GM23338 (cell line): ENCODE measurements around the gene AGXT. TPM values are rescaled to one million over a fixed set of nuclear protein-coding genes. Genes with fewer than 3 reads are reported as not detected.

Source experiments
- ATAC-seq: fragments of 200-7000 bp; cut with Tn5 transposase; 3 replicates; pipeline ENCODE4 v1.9.1; 2020
- DNase-seq: peaks from one replicate; pipeline ENCODE4 v3.0.0-alpha.2; 2015; ENCODE audit warnings: low spot score
- H2AFZ ChIP-seq: fragments of 200-600 bp; sonication (generic); 2 replicates; pipeline ENCODE4 v1.8.0; 2016; ENCODE audit warnings: antibody characterized with exemption, mild to moderate bottlenecking, moderate library complexity
- H3F3A ChIP-seq: fragments of 200-600 bp; sonication (generic); replicated peaks from 2 replicates; pipeline ENCODE4 v1.8.0; 2017; ENCODE audit warnings: antibody characterized with exemption, mixed run types, low read depth
- H3K27ac ChIP-seq: fragments of 200-600 bp; sonication (generic); 2 replicates; pipeline ENCODE4 v1.6.1; 2016; ENCODE audit warnings: low read depth
- H3K27me3 ChIP-seq: fragments of 200-600 bp; sonication (generic); 2 replicates; pipeline ENCODE4 v1.8.0; 2016; ENCODE audit warnings: mild to moderate bottlenecking, mixed run types, moderate library complexity; ENCODE audit not compliant: insufficient read depth
- H3K36me3 ChIP-seq: fragments of 200-600 bp; sonication (generic); 2 replicates; pipeline ENCODE4 v1.8.0; 2016; ENCODE audit warnings: mild to moderate bottlenecking; ENCODE audit not compliant: insufficient read depth
- H3K4me1 ChIP-seq: fragments of 200-600 bp; sonication (generic); 2 replicates; pipeline ENCODE4 v1.8.0; 2016; ENCODE audit warnings: mild to moderate bottlenecking, moderate library complexity; ENCODE audit not compliant: insufficient read depth
- H3K4me2 ChIP-seq: fragments of 200-600 bp; sonication (generic); 2 replicates; pipeline ENCODE4 v1.7.1; 2017; ENCODE audit warnings: mixed run types
- H3K4me3 ChIP-seq: fragments of 200-600 bp; sonication (generic); 2 replicates; pipeline ENCODE4 v1.6.1; 2016; ENCODE audit warnings: mixed run types
- H3K79me2 ChIP-seq: fragments of 200-600 bp; sonication (generic); replicated peaks from 2 replicates; pipeline ENCODE4 v1.8.0; 2017; ENCODE audit warnings: mild to moderate bottlenecking; ENCODE audit not compliant: insufficient read depth
- H3K9me2 ChIP-seq: fragments of 200-600 bp; sonication (generic); 2 replicates; pipeline ENCODE4 v1.8.0; 2017; ENCODE audit not compliant: insufficient read depth
- H4K20me1 ChIP-seq: fragments of 200-600 bp; sonication (generic); replicated peaks from 2 replicates; pipeline ENCODE4 v1.8.0; 2017; ENCODE audit warnings: mild to moderate bottlenecking; ENCODE audit not compliant: insufficient read depth
- H3K27ac Mint-ChIP-seq: 2 replicates; pipeline ENCODE4 v1.8.0; 2020; ENCODE audit warnings: inconsistent platforms, mild to moderate bottlenecking, moderate library complexity, mixed read lengths
- H3K27me3 Mint-ChIP-seq: 3 replicates; pipeline ENCODE4 v1.8.0; 2022; ENCODE audit warnings: low read depth, mild to moderate bottlenecking, moderate library complexity, mixed read lengths, inconsistent platforms; ENCODE audit not compliant: insufficient read depth, poor library complexity
- H3K36me3 Mint-ChIP-seq: 3 replicates; pipeline ENCODE4 v1.8.0; 2021; ENCODE audit warnings: low read depth, mild to moderate bottlenecking, inconsistent platforms, moderate library complexity, mixed read lengths
- H3K4me1 Mint-ChIP-seq: 3 replicates; pipeline ENCODE4 v1.8.0; 2020; ENCODE audit warnings: mild to moderate bottlenecking, inconsistent platforms, mixed read lengths
- H3K4me3 Mint-ChIP-seq: 3 replicates; pipeline ENCODE4 v1.8.0; 2021; ENCODE audit warnings: moderate library complexity, mild to moderate bottlenecking, inconsistent platforms, mixed read lengths
- H3K9me3 Mint-ChIP-seq: 3 replicates; pipeline ENCODE4 v1.8.0; 2020; ENCODE audit warnings: moderate library complexity, mild to moderate bottlenecking, inconsistent platforms, mixed read lengths
- CTCF ChIP-seq, 2 experiments: fragments of 200-600 bp in 1 of 2; sonication (generic) in 1 of 2; conservative IDR thresholded peaks; 2 replicates each; pipeline versions ENCODE4 v1.5.1 to v1.6.1; 2016 to 2017; ENCODE audit warnings: antibody characterized with exemption in 2 of 2, low read depth in 2 of 2, mild to moderate bottlenecking in 2 of 2, moderate library complexity in 1 of 2
- EZH2phosphoT487 ChIP-seq: fragments of 200-600 bp; sonication (generic); IDR thresholded peaks from one replicate; pipeline ENCODE4 v1.8.1; 2018; ENCODE audit warnings: antibody characterized with exemption; ENCODE audit not compliant: unreplicated experiment
- REST ChIP-seq: IDR thresholded peaks from one replicate; pipeline ENCODE4 v1.6.1; 2018; ENCODE audit warnings: antibody characterized with exemption; ENCODE audit not compliant: unreplicated experiment
- ZNF114 ChIP-seq: fragments of 250-450 bp; sonication (Bioruptor Pico); IDR thresholded peaks from 2 replicates; pipeline ENCODE4 v1.5.0; 2020; ENCODE audit warnings: mild to moderate bottlenecking, moderate library complexity
- ZNF331 ChIP-seq: fragments of 250-450 bp; sonication (Bioruptor Pico); IDR thresholded peaks from 2 replicates; pipeline ENCODE4 v1.5.0; 2020; ENCODE audit warnings: low read depth, mild to moderate bottlenecking, moderate library complexity
- polyA plus RNA-seq: library from polyadenylated mRNA; unstranded; fragments of >200 nt; fragmentation: Nextera tagmentation; extraction: Ambion mirVana; gene quantifications from 2 replicates; pipeline ENCODE4 v1.2.1, GENCODE V29; 2016
- total RNA-seq: library from RNA; depleted of rRNA; stranded (reverse); fragments of >200 nt; shearing (Covaris generic); gene quantifications from 2 replicates; pipeline ENCODE4 v1.2.3, GENCODE V29; 2014
- TF ChIP-seq, protein P1 (sequence below): IDR thresholded peaks from 2 replicates; pipeline ENCODE4 v1.6.1; 2016; ENCODE audit warnings: antibody characterized with exemption

The AGXT gene
- total and polyA plus RNA-seq, 2 experiments from 2014 or later, result not detected

DNA sequence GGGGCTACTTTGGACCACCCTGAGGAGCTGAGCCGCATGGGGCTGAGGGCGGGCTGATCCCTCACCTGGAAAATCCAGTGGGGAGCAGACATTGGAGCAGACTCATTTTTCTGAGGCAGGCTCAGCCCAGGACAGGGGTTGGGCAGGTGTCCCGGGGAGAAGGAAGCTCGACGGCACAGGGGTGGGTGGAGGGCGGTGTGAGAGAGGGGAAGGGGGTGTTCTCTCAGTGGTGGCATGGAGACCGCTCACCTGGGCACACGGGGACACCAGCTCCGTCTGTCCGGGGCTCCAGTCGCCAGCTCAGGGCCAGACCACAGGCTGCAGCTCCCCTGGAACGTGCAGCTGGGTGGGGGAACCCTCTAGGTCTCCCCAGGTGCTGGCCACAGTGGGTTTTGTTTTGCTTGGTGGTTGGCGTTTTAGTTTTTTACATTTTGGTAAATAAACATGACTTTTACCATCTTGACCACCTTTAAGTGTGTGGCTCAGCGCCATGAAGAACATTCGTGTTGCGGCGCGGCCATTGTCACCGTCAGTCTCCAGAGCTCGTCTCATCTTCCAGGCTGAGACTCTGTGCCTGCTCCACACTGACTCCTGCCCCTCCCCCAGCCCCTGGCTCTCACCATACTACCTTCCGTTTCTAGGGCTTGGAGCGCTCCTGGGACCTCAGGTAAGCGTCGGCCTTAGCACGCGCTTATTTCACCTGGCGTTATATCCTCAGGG is 31.7 kb downstream of the AGXT start (continued):
- TF ChIP-seq CTCF (conservative IDR thresholded peaks at IDR 0.05; ENCODE audit: low read depth in 2 of 2), result no peak
- TF ChIP-seq ZNF331 (CRISPR knock-in tag), result no peak

- no peak for DNase-seq
- Histone ChIP-seq H3K9me2 (no peaks in the 10 kb centered on the region), H4K20me1 (no peaks in the 10 kb centered on the region), H3K4me1 (no peaks in the 10 kb centered on the region), H3K27me3 (no peaks in the 10 kb centered on the region), H3K4me3 (no peak overlapping the region), H3K4me2 (no peak overlapping the region), H3K27ac (no peak overlapping the region), H3K79me2 (no peaks in the 10 kb centered on the region), H2AFZ (no peak overlapping the region), H3F3A (no peaks in the 10 kb centered on the region), H3K36me3 (no peaks in the 10 kb centered on the region)
- no peak overlapping the region for H3K4me3 Mint-ChIP-seq
- H3K27me3 Mint-ChIP-seq, result peaks cover 14% of the 10 kb centered on the region
- ATAC-seq, result no peak
- H3K4me1 Mint-ChIP-seq, result no peaks in the 10 kb centered on the region; the same call in 2 of the 3 replicates
- no peak overlapping the region for H3K27ac Mint-ChIP-seq
- peaks cover 13% of the 10 kb centered on the region; the same call in 1 of the 3 replicates for H3K9me3 Mint-ChIP-seq
- TF ChIP-seq, protein P1, sequence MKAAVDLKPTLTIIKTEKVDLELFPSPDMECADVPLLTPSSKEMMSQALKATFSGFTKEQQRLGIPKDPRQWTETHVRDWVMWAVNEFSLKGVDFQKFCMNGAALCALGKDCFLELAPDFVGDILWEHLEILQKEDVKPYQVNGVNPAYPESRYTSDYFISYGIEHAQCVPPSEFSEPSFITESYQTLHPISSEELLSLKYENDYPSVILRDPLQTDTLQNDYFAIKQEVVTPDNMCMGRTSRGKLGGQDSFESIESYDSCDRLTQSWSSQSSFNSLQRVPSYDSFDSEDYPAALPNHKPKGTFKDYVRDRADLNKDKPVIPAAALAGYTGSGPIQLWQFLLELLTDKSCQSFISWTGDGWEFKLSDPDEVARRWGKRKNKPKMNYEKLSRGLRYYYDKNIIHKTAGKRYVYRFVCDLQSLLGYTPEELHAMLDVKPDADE, result no peak
- H3K36me3 Mint-ChIP-seq, result no peaks in the 10 kb centered on the region
Observed at GRCh38 chr2:240901986-240902614, 33.5 kb downstream of the AGXT start.

- no peaks in the 10 kb centered on the region for H3K36me3 Mint-ChIP-seq
- H3K79me2 ChIP-seq, result no peaks in the 10 kb centered on the region
Observed at GRCh38 chr2:240902615-240903041, 34.0 kb downstream of the AGXT start.

More at GRCh38 chr2:240902615-240903041, 34.0 kb downstream of the AGXT start:
- Histone ChIP-seq H3K4me1 (no peaks in the 10 kb centered on the region), H3F3A (no peaks in the 10 kb centered on the region), H3K27me3 (no peaks in the 10 kb centered on the region), H3K27ac (no peak overlapping the region), H3K4me2 (no peak overlapping the region), H3K4me3 (no peak overlapping the region), H3K36me3 (no peaks in the 10 kb centered on the region), H4K20me1 (no peaks in the 10 kb centered on the region), H3K9me2 (no peaks in the 10 kb centered on the region), H2AFZ (no peak overlapping the region)
- DNase-seq, result no peak
- H3K27ac Mint-ChIP-seq, result no peak overlapping the region
- no peak overlapping the region for H3K4me3 Mint-ChIP-seq
- H3K9me3 Mint-ChIP-seq, result peaks cover 13% of the 10 kb centered on the region; the same call in 1 of the 3 replicates
- peaks cover 14% of the 10 kb centered on the region for H3K27me3 Mint-ChIP-seq
- no peak for ATAC-seq
- H3K4me1 Mint-ChIP-seq, result no peaks in the 10 kb centered on the region; the same call in 2 of the 3 replicates
- TF ChIP-seq ZNF114, result no peak
- TF ChIP-seq EZH2phosphoT487, result no peak
- no peak for TF ChIP-seq REST
- no peak for TF ChIP-seq CTCF (conservative IDR thresholded peaks at IDR 0.05; ENCODE audit: low read depth in 2 of 2)
